SK-N-SH (cell line): ENCODE data around the gene TMEM187.

Experiments
- CHD2 ChIP-seq: fragments of 150-350 bp; IDR thresholded peaks from 2 replicates; pipeline ENCODE4 v1.6.1; 2018; ENCODE audit warnings: low read length; ENCODE audit not compliant: partially characterized antibody
- EP300 ChIP-seq, 2 experiments: IDR thresholded peaks; 2 replicates each; pipeline versions ENCODE4 v1.4.0 to v1.6.1; 2012; ENCODE audit warnings: borderline replicate concordance in 1 of 2, low read depth in 1 of 2, low read length in 1 of 2
- EZH2phosphoT487 ChIP-seq: fragments of 200-600 bp; sonication (generic); IDR thresholded peaks from 2 replicates; pipeline ENCODE4 v1.6.1; 2017; ENCODE audit warnings: low read depth, mixed run types, mild to moderate bottlenecking, antibody characterized with exemption, moderate library complexity, borderline replicate concordance
- FOXM1 ChIP-seq: IDR thresholded peaks from 2 replicates; pipeline ENCODE4 v1.4.0; 2012; ENCODE audit warnings: low read depth, mild to moderate bottlenecking
- MXI1 ChIP-seq: IDR thresholded peaks from 2 replicates; pipeline ENCODE4 v1.6.1; 2012; ENCODE audit warnings: mild to moderate bottlenecking, low read depth, low read length, improper control_type of control experiment
- POLR2AphosphoS5 ChIP-seq: IDR thresholded peaks from 2 replicates; pipeline ENCODE4 v1.6.1; 2012; ENCODE audit warnings: low read depth, low read length
- RAD21 ChIP-seq: IDR thresholded peaks from 2 replicates; pipeline ENCODE4 v1.6.1; 2012; ENCODE audit warnings: mild to moderate bottlenecking, low read length
- SIN3A ChIP-seq: IDR thresholded peaks from 2 replicates; pipeline ENCODE4 v1.6.1; 2012; ENCODE audit warnings: low read depth, mild to moderate bottlenecking, low read length, moderate library complexity, borderline replicate concordance
- TCF12 ChIP-seq: IDR thresholded peaks from 2 replicates; pipeline ENCODE4 v1.4.0; 2012
- YY1 ChIP-seq: IDR thresholded peaks from 2 replicates; pipeline ENCODE4 v1.4.0; 2012; ENCODE audit warnings: low read depth, mild to moderate bottlenecking
- TF ChIP-seq, protein P1 (sequence below): fragments of 200-600 bp; sonication (generic); IDR thresholded peaks from 2 replicates; pipeline ENCODE4 v1.6.1; 2017; ENCODE audit warnings: antibody characterized with exemption, mild to moderate bottlenecking, moderate library complexity
- TF ChIP-seq, protein P2 (sequence below): IDR thresholded peaks from 2 replicates; pipeline ENCODE4 v1.4.0; 2012; ENCODE audit warnings: low read depth
- TF ChIP-seq, protein P3 (sequence below): IDR thresholded peaks from 2 replicates; pipeline ENCODE4 v1.6.1; 2012; ENCODE audit warnings: mild to moderate bottlenecking, low read depth, low read length, moderate library complexity

DNA sequence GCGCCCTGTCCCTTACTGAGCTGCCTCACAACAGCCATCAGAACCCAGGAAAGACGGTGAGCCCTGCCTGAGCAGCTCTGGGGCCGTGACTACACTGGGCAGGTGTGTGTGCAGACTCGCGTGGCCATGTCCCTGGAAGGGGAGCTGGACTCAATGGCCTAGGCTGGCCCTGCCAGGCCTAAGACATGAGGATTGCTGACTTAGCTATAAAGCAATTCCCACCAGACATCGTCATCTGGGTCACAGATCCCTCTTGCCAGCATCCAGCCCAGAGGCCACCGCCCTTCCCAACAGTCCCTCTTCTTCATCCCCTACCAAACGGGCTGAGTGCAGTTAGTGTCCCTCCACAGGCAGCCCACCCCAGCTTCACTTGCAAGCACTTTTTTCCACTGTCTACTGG is 41.4 kb upstream of the TMEM187 start:
- TF ChIP-seq, protein P1, sequence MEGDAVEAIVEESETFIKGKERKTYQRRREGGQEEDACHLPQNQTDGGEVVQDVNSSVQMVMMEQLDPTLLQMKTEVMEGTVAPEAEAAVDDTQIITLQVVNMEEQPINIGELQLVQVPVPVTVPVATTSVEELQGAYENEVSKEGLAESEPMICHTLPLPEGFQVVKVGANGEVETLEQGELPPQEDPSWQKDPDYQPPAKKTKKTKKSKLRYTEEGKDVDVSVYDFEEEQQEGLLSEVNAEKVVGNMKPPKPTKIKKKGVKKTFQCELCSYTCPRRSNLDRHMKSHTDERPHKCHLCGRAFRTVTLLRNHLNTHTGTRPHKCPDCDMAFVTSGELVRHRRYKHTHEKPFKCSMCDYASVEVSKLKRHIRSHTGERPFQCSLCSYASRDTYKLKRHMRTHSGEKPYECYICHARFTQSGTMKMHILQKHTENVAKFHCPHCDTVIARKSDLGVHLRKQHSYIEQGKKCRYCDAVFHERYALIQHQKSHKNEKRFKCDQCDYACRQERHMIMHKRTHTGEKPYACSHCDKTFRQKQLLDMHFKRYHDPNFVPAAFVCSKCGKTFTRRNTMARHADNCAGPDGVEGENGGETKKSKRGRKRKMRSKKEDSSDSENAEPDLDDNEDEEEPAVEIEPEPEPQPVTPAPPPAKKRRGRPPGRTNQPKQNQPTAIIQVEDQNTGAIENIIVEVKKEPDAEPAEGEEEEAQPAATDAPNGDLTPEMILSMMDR = no peak
- TF ChIP-seq SIN3A (no peak), RAD21 (no peak), EZH2phosphoT487 (no peak), POLR2AphosphoS5 (no peak), EP300 (IDR thresholded peaks at IDR 0.05; ENCODE audit: borderline replicate concordance in 1 of 2, low read depth in 1 of 2, low read length in 1 of 2) (no peak), MXI1 (no peak), YY1 (no peak), CHD2 (no peak), FOXM1 (no peak), TCF12 (no peak)
- TF ChIP-seq, protein P2, sequence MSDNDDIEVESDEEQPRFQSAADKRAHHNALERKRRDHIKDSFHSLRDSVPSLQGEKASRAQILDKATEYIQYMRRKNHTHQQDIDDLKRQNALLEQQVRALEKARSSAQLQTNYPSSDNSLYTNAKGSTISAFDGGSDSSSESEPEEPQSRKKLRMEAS = no peak
- TF ChIP-seq, protein P3, sequence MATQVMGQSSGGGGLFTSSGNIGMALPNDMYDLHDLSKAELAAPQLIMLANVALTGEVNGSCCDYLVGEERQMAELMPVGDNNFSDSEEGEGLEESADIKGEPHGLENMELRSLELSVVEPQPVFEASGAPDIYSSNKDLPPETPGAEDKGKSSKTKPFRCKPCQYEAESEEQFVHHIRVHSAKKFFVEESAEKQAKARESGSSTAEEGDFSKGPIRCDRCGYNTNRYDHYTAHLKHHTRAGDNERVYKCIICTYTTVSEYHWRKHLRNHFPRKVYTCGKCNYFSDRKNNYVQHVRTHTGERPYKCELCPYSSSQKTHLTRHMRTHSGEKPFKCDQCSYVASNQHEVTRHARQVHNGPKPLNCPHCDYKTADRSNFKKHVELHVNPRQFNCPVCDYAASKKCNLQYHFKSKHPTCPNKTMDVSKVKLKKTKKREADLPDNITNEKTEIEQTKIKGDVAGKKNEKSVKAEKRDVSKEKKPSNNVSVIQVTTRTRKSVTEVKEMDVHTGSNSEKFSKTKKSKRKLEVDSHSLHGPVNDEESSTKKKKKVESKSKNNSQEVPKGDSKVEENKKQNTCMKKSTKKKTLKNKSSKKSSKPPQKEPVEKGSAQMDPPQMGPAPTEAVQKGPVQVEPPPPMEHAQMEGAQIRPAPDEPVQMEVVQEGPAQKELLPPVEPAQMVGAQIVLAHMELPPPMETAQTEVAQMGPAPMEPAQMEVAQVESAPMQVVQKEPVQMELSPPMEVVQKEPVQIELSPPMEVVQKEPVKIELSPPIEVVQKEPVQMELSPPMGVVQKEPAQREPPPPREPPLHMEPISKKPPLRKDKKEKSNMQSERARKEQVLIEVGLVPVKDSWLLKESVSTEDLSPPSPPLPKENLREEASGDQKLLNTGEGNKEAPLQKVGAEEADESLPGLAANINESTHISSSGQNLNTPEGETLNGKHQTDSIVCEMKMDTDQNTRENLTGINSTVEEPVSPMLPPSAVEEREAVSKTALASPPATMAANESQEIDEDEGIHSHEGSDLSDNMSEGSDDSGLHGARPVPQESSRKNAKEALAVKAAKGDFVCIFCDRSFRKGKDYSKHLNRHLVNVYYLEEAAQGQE = no peak
